Vagina (tissue), 2 donors: ENCODE data around the gene GLI3.

Experiments
- POLR2A ChIP-seq, 2 donors: fragments of 450-650 bp; IDR thresholded peaks; one replicate each; pipeline ENCODE4 v1.6.1; 2017; ENCODE audit warnings: antibody characterized with exemption in 2 of 2, mild to moderate bottlenecking in 2 of 2, moderate library complexity in 2 of 2
- POLR2AphosphoS5 ChIP-seq, 2 donors: sonication (generic); formaldehyde crosslinking; IDR thresholded peaks; one replicate each; pipeline ENCODE4 v1.9.0; 2017; ENCODE audit warnings: antibody characterized with exemption in 2 of 2, mild to moderate bottlenecking in 2 of 2, low read depth in 1 of 2; ENCODE audit not compliant: insufficient read depth in 1 of 2
- TF ChIP-seq, protein P1 (sequence below), 3 experiments: fragments of 450-650 bp in 2 of 3; fragments of 200-600 bp in 1 of 3; sonication (generic) in 1 of 3; IDR thresholded peaks; one replicate each; pipeline ENCODE4 v1.5.1; 2017 to 2019; ENCODE audit warnings: antibody characterized with exemption in 3 of 3, mild to moderate bottlenecking in 2 of 3, moderate library complexity in 2 of 3

DNA sequence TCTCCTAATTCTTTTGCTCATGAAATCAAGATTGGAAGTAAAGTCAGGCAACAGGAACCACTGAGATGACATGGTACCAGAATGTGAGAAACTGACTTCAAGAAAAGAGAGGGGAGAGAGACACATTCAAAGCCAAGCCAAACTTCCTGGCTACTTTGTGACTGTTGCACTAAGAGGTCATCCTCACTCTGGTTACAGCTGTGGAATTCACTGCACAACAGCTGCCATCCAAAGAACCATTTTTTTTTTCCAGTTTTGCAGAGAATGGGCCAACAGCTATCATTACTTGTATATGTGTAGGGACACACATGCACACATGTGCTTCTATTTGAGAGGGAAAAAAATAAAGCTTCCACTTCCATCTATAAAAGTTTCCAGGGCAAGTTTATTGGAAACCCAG, 203.5 kb downstream of the GLI3 start:
- TF ChIP-seq POLR2A (IDR thresholded peaks at IDR 0.05): no peak
- TF ChIP-seq, protein P1, sequence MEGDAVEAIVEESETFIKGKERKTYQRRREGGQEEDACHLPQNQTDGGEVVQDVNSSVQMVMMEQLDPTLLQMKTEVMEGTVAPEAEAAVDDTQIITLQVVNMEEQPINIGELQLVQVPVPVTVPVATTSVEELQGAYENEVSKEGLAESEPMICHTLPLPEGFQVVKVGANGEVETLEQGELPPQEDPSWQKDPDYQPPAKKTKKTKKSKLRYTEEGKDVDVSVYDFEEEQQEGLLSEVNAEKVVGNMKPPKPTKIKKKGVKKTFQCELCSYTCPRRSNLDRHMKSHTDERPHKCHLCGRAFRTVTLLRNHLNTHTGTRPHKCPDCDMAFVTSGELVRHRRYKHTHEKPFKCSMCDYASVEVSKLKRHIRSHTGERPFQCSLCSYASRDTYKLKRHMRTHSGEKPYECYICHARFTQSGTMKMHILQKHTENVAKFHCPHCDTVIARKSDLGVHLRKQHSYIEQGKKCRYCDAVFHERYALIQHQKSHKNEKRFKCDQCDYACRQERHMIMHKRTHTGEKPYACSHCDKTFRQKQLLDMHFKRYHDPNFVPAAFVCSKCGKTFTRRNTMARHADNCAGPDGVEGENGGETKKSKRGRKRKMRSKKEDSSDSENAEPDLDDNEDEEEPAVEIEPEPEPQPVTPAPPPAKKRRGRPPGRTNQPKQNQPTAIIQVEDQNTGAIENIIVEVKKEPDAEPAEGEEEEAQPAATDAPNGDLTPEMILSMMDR (IDR thresholded peaks at IDR 0.05): no peak
- TF ChIP-seq POLR2AphosphoS5 (IDR thresholded peaks at IDR 0.05; ENCODE audit: insufficient read depth in 1 of 2, low read depth in 1 of 2): no peak
